ENCODE measurements around the gene ELOVL4. TPM values are rescaled to one million over a fixed set of nuclear protein-coding genes. Genes with fewer than 3 reads are reported as not detected.

ELOVL4 gene
- total RNA-seq, 3 donors from 2014 or later, result 0.35 to 2.8 (median 0.46) TPM

- DNase-seq (peak in 1 of 3 donors; percentile 48), ATAC-seq (peak; percentile 36)
- no peaks in the 10 kb centered on the region for H3K9me3 ChIP-seq
- H3K36me3 ChIP-seq (ENCODE audit: low read depth), result no peaks in the 10 kb centered on the region
- no peaks in the 10 kb centered on the region for H3K4me1 ChIP-seq (ENCODE audit: low read depth)
- no peak overlapping the region for H3K4me3 ChIP-seq
- intact Hi-C loops (cut with DNase I, micrococcal nuclease), result no loop called here
- TF ChIP-seq CTCF (IDR thresholded peaks at IDR 0.05), result no peak
Measured at GRCh38 chr6:79984261-79984660, 36.9 kb upstream of the ELOVL4 start.

DNA sequence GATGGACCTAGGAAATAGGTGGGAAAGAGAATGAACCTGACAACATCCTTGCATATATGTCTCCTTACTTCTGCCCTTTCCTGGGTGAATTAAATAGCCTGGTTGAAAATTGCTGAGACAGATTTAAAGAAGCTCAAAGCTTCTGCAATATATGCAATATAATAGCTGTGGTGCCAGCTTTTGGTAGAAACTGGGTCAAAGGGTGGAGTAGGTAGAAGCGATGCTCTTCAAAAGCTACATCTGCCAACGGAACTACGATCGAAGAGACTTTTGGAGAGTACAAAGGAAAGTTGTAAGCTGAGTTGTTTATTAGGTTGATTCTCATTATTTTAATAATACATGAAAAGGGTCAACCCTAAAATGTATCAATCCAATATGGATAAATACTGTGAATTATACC, 34.3 kb upstream of the ELOVL4 start:
- Histone ChIP-seq H3K4me1 (ENCODE audit: low read depth) (no peaks in the 10 kb centered on the region), H3K9me3 (no peaks in the 10 kb centered on the region), H3K4me3 (no peak overlapping the region), H3K36me3 (ENCODE audit: low read depth) (no peaks in the 10 kb centered on the region)
- TF ChIP-seq CTCF (IDR thresholded peaks at IDR 0.05), result no peak
- DNase-seq, result no peak
- intact Hi-C loops (cut with DNase I, micrococcal nuclease), result no loop called here
- ATAC-seq, result no peak

DNA sequence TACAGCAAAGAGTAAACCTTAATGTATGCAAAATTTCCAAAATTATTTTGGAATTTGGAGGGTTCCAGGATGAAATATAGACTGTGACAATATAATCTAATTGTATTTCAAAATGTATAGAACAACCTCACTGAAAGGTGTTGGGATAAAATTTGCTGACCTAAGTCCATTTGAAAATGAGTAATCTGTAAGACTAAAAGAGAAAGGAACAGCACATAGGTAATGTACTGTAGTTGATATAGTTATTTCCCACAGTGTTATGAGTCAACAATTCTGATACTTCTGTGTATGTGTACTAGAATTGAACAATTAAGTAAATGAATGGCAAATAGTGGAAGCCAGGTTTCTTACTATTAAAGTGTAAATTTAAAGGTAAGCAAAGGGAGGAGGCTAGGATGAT, 23.8 kb upstream of the ELOVL4 start:
- no peak for ATAC-seq
- no peak for TF ChIP-seq CTCF (IDR thresholded peaks at IDR 0.05)
- no peak for DNase-seq
- Histone ChIP-seq H3K9me3 (no peaks in the 10 kb centered on the region), H3K4me3 (no peak overlapping the region), H3K4me1 (ENCODE audit: low read depth) (no peaks in the 10 kb centered on the region), H3K36me3 (ENCODE audit: low read depth) (no peaks in the 10 kb centered on the region)
- intact Hi-C loops (cut with DNase I, micrococcal nuclease), result no loop called here

GRCh38 chr6:79969784-79970183, 22.4 kb upstream of the ELOVL4 start:
- Histone ChIP-seq H3K4me1 (ENCODE audit: low read depth) (no peaks in the 10 kb centered on the region), H3K4me3 (no peak overlapping the region), H3K9me3 (no peaks in the 10 kb centered on the region), H3K36me3 (ENCODE audit: low read depth) (no peaks in the 10 kb centered on the region)
- ATAC-seq, result no peak
- DNase-seq, result no peak
- intact Hi-C loops (cut with DNase I, micrococcal nuclease), result no loop called here
- no peak for TF ChIP-seq CTCF (IDR thresholded peaks at IDR 0.05)

DNA sequence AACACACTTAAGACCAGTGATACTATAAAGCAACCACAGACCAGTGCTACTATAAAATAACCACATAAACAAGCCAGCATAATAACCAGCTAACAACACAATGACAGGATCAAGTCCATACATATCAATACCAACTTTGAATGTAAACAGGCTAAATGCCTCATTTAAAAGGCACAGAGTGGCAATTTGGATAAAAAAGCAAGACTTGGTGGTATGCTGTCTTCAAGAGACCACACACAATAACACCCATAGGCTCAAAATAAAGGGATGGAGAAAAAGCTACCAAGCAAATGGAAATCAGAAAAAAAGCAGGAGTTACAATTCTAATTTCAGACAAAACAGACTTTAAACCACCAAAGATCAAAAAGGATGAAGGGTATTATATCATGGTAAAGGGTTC, 19.8 kb upstream of the ELOVL4 start:
- ATAC-seq, result no peak
- Histone ChIP-seq H3K9me3 (no peaks in the 10 kb centered on the region), H3K36me3 (ENCODE audit: low read depth) (no peaks in the 10 kb centered on the region), H3K4me1 (ENCODE audit: low read depth) (no peaks in the 10 kb centered on the region), H3K4me3 (no peak overlapping the region)
- DNase-seq, result no peak
- no peak for TF ChIP-seq CTCF (IDR thresholded peaks at IDR 0.05)
- intact Hi-C loops (cut with DNase I, micrococcal nuclease), result no loop called here

DNA sequence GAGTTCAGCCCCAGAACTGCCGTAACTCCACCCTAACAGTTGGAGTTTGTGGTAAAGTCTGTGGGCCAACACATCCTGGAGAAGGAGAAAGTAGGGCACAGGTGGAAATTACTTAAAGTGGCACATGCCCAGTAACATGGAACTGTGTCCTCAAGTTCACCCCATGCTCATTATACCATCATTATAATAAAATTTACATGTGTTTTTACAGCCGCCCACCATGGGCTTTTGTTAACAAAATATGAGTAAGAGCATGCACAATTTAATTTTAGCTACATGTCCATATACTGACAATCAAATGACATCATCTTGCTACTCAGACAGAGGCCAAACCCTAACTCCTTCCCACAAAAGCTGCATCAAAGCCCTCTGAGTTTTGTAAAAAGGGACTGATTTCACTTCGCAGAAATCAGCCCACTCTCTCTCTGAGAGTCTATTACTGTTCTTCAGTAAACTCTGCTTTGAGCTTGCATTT, 17.3 kb upstream of the ELOVL4 start:
- ATAC-seq (no peak), DNase-seq (no peak)
- Histone ChIP-seq H3K4me3 (no peak overlapping the region), H3K4me1 (ENCODE audit: low read depth) (no peaks in the 10 kb centered on the region), H3K36me3 (ENCODE audit: low read depth) (no peaks in the 10 kb centered on the region), H3K9me3 (no peaks in the 10 kb centered on the region)
- intact Hi-C loops (cut with DNase I, micrococcal nuclease), result no loop called here
- no peak for TF ChIP-seq CTCF (IDR thresholded peaks at IDR 0.05)

Data from mucosa of descending colon (tissue), 3 donors.